GM23338 (cell line): ENCODE results near the gene GTSE1.

Experiments used
- CREB1 ChIP-seq: fragments of 250-450 bp; sonication (Bioruptor Pico); IDR thresholded peaks from 2 replicates; pipeline ENCODE4 v1.5.0; 2020; ENCODE audit warnings: low read depth, mild to moderate bottlenecking, moderate library complexity
- EZH2 ChIP-seq: fragments of 200-600 bp; sonication (generic); IDR thresholded peaks from one replicate; pipeline ENCODE4 v1.8.0; 2017; ENCODE audit warnings: antibody characterized with exemption, mild to moderate bottlenecking, low read depth; ENCODE audit not compliant: unreplicated experiment
- EZH2phosphoT487 ChIP-seq: fragments of 200-600 bp; sonication (generic); IDR thresholded peaks from one replicate; pipeline ENCODE4 v1.8.1; 2018; ENCODE audit warnings: antibody characterized with exemption; ENCODE audit not compliant: unreplicated experiment
- JUNB ChIP-seq: IDR thresholded peaks from one replicate; pipeline ENCODE4 v1.6.1; 2016; ENCODE audit warnings: antibody characterized with exemption; ENCODE audit not compliant: unreplicated experiment
- NANOG ChIP-seq: IDR thresholded peaks from 2 replicates; pipeline ENCODE4 v1.6.1; 2016; ENCODE audit warnings: antibody characterized with exemption, borderline replicate concordance
- POLR2AphosphoS5 ChIP-seq: IDR thresholded peaks from 2 replicates; pipeline ENCODE4 v1.6.1; 2016; ENCODE audit warnings: antibody characterized with exemption, low read depth
- TF ChIP-seq, protein P1 (sequence below), 2 experiments: fragments of 200-600 bp in 1 of 2; sonication (generic) in 1 of 2; conservative IDR thresholded peaks; 2 replicates each; pipeline versions ENCODE4 v1.5.1 to v1.6.1; 2016 to 2017; ENCODE audit warnings: antibody characterized with exemption in 2 of 2, low read depth in 2 of 2, mild to moderate bottlenecking in 2 of 2, moderate library complexity in 1 of 2
- TF ChIP-seq, protein P2 (sequence below): IDR thresholded peaks from one replicate; pipeline ENCODE4 v1.6.1; 2018; ENCODE audit warnings: antibody characterized with exemption; ENCODE audit not compliant: unreplicated experiment
- TF ChIP-seq, protein P3 (sequence below): IDR thresholded peaks from 2 replicates; pipeline ENCODE4 v1.6.1; 2016; ENCODE audit warnings: antibody characterized with exemption

DNA sequence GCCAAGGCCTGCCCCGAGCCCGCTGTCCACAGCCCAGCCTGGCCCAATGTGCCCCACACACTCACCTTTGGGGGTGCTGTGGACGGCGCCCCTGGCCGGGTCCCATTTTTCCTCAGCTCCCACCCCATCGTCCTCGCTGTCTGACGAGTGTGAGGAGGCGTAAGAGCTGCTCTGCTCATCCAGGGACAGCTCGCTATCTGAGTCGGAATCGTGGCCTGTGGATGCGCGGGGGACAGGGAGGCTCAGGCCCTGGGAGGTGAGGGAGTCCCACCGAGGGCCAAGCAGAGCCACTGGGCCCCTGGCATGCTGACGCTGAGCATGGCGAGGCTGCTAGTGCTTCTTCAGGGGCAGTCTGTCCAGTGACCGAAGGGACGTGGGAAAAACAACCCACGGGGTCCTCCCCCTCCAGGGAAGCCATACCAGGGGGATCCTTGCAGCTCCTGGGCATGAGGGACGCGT is 68.5 kb downstream of the GTSE1 start:
- TF ChIP-seq, protein P1, sequence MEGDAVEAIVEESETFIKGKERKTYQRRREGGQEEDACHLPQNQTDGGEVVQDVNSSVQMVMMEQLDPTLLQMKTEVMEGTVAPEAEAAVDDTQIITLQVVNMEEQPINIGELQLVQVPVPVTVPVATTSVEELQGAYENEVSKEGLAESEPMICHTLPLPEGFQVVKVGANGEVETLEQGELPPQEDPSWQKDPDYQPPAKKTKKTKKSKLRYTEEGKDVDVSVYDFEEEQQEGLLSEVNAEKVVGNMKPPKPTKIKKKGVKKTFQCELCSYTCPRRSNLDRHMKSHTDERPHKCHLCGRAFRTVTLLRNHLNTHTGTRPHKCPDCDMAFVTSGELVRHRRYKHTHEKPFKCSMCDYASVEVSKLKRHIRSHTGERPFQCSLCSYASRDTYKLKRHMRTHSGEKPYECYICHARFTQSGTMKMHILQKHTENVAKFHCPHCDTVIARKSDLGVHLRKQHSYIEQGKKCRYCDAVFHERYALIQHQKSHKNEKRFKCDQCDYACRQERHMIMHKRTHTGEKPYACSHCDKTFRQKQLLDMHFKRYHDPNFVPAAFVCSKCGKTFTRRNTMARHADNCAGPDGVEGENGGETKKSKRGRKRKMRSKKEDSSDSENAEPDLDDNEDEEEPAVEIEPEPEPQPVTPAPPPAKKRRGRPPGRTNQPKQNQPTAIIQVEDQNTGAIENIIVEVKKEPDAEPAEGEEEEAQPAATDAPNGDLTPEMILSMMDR (conservative IDR thresholded peaks at IDR 0.05; ENCODE audit: low read depth in 2 of 2) = no peak
- TF ChIP-seq EZH2 (no peak), EZH2phosphoT487 (no peak), POLR2AphosphoS5 (no peak), JUNB (no peak), NANOG (no peak), CREB1 (no peak)
- TF ChIP-seq, protein P2, sequence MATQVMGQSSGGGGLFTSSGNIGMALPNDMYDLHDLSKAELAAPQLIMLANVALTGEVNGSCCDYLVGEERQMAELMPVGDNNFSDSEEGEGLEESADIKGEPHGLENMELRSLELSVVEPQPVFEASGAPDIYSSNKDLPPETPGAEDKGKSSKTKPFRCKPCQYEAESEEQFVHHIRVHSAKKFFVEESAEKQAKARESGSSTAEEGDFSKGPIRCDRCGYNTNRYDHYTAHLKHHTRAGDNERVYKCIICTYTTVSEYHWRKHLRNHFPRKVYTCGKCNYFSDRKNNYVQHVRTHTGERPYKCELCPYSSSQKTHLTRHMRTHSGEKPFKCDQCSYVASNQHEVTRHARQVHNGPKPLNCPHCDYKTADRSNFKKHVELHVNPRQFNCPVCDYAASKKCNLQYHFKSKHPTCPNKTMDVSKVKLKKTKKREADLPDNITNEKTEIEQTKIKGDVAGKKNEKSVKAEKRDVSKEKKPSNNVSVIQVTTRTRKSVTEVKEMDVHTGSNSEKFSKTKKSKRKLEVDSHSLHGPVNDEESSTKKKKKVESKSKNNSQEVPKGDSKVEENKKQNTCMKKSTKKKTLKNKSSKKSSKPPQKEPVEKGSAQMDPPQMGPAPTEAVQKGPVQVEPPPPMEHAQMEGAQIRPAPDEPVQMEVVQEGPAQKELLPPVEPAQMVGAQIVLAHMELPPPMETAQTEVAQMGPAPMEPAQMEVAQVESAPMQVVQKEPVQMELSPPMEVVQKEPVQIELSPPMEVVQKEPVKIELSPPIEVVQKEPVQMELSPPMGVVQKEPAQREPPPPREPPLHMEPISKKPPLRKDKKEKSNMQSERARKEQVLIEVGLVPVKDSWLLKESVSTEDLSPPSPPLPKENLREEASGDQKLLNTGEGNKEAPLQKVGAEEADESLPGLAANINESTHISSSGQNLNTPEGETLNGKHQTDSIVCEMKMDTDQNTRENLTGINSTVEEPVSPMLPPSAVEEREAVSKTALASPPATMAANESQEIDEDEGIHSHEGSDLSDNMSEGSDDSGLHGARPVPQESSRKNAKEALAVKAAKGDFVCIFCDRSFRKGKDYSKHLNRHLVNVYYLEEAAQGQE = no peak
- TF ChIP-seq, protein P3, sequence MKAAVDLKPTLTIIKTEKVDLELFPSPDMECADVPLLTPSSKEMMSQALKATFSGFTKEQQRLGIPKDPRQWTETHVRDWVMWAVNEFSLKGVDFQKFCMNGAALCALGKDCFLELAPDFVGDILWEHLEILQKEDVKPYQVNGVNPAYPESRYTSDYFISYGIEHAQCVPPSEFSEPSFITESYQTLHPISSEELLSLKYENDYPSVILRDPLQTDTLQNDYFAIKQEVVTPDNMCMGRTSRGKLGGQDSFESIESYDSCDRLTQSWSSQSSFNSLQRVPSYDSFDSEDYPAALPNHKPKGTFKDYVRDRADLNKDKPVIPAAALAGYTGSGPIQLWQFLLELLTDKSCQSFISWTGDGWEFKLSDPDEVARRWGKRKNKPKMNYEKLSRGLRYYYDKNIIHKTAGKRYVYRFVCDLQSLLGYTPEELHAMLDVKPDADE = no peak
